Uterus (tissue), 4 donors: ENCODE measurements around the gene DPYSL5. TPM values are rescaled to one million over a fixed set of nuclear protein-coding genes. Genes with fewer than 3 reads are reported as not detected.

Experiments used
- DNase-seq, 2 donors: peaks; one replicate each; pipeline ENCODE4 v3.0.0-alpha.2; 2019 to 2020
- H3K27ac ChIP-seq, 2 donors: fragments of 200-600 bp; sonication (generic); 1 replicate in 1 of 2; 2 replicates in 1 of 2; pipeline ENCODE4 v1.5.1; 2016 to 2018
- H3K27me3 ChIP-seq, 2 donors: fragments of 200-600 bp; sonication (generic); one replicate each; pipeline ENCODE4 v1.5.1; 2018 to 2019; ENCODE audit warnings: control low read depth in 1 of 2
- H3K36me3 ChIP-seq, 2 donors: fragments of 200-600 bp; sonication (generic); one replicate each; pipeline ENCODE4 v1.5.1; 2019; ENCODE audit warnings: control low read depth in 1 of 2
- H3K4me1 ChIP-seq, 2 donors: fragments of 200-600 bp; sonication (generic); one replicate each; pipeline ENCODE4 v1.5.1; 2018 to 2019; ENCODE audit warnings: control low read depth in 1 of 2
- H3K4me3 ChIP-seq, 2 donors: fragments of 200-600 bp; sonication (generic); 1 replicate in 1 of 2; 2 replicates in 1 of 2; pipeline ENCODE4 v1.5.1; 2018 to 2019; ENCODE audit warnings: mild to moderate bottlenecking in 1 of 2
- H3K9me3 ChIP-seq, 2 donors: fragments of 200-600 bp; sonication (generic); one replicate each; pipeline ENCODE4 v1.5.1; 2019; ENCODE audit warnings: control low read depth in 1 of 2
- POLR2A ChIP-seq, 2 donors: fragments of 450-650 bp; IDR thresholded peaks; one replicate each; pipeline ENCODE4 v1.6.1; 2016; ENCODE audit warnings: antibody characterized with exemption in 2 of 2, mild to moderate bottlenecking in 1 of 2, moderate library complexity in 1 of 2
- intact Hi-C: fragments of 100-400 bp; cut with DNase I; formaldehyde crosslinking; loops from one replicate; pipeline ENCODE4 v1.15.1; 2023; ENCODE audit warnings: low total_unique reads
- total RNA-seq, 4 donors: library from RNA; depleted of rRNA in 3 of 4; stranded (reverse); fragments of >200 nt in 3 of 4; gene quantifications; one replicate each; pipeline versions ENCODE4 v1.1.0 to v1.2.4, GENCODE V29; 2014 to 2023
- TF ChIP-seq, protein P1 (sequence below), 4 experiments: fragments of 200-600 bp in 2 of 4; fragments of 450-650 bp in 2 of 4; sonication (generic) in 2 of 4; IDR thresholded peaks; one replicate each; pipeline ENCODE4 v1.5.1; 2016 to 2019; ENCODE audit warnings: antibody characterized with exemption in 4 of 4, mild to moderate bottlenecking in 2 of 4, moderate library complexity in 1 of 4
- donor health status: DM: yes; HTN: yes; CAD: no.

The DPYSL5 gene
- total RNA-seq, 4 donors from 2014 or later: 1.8 TPM; not detected in 3

GRCh38 chr2:26946841-26947784 is 99.2 kb downstream of the DPYSL5 start:
- H3K27me3 ChIP-seq: no peaks in the 10 kb centered on the region
- no peak overlapping the region for H3K27ac ChIP-seq
- no peak overlapping the region for H3K4me3 ChIP-seq
- TF ChIP-seq POLR2A (IDR thresholded peaks at IDR 0.05): no peak
- TF ChIP-seq, protein P1, sequence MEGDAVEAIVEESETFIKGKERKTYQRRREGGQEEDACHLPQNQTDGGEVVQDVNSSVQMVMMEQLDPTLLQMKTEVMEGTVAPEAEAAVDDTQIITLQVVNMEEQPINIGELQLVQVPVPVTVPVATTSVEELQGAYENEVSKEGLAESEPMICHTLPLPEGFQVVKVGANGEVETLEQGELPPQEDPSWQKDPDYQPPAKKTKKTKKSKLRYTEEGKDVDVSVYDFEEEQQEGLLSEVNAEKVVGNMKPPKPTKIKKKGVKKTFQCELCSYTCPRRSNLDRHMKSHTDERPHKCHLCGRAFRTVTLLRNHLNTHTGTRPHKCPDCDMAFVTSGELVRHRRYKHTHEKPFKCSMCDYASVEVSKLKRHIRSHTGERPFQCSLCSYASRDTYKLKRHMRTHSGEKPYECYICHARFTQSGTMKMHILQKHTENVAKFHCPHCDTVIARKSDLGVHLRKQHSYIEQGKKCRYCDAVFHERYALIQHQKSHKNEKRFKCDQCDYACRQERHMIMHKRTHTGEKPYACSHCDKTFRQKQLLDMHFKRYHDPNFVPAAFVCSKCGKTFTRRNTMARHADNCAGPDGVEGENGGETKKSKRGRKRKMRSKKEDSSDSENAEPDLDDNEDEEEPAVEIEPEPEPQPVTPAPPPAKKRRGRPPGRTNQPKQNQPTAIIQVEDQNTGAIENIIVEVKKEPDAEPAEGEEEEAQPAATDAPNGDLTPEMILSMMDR (IDR thresholded peaks at IDR 0.05): no peak
- no peaks in the 10 kb centered on the region for H3K9me3 ChIP-seq
- DNase-seq: no peak
- no peaks in the 10 kb centered on the region for H3K4me1 ChIP-seq
- no peaks in the 10 kb centered on the region for H3K36me3 ChIP-seq
- intact Hi-C loops: no loop called here

GRCh38 chr2:26948800-26949199 is 100.9 kb downstream of the DPYSL5 start:
- H3K4me1 ChIP-seq: no peaks in the 10 kb centered on the region
- intact Hi-C loops: no loop called here
- H3K4me3 ChIP-seq: no peak overlapping the region
- no peaks in the 10 kb centered on the region for H3K36me3 ChIP-seq
- TF ChIP-seq POLR2A (IDR thresholded peaks at IDR 0.05): no peak
- TF ChIP-seq, protein P1 (IDR thresholded peaks at IDR 0.05): no peak
- no peak overlapping the region for H3K27ac ChIP-seq
- H3K9me3 ChIP-seq: no peaks in the 10 kb centered on the region
- no peak for DNase-seq
- H3K27me3 ChIP-seq: no peaks in the 10 kb centered on the region

- no peak overlapping the region for H3K27ac ChIP-seq
- TF ChIP-seq, protein P1 (IDR thresholded peaks at IDR 0.05): no peak
- no peak for TF ChIP-seq POLR2A (IDR thresholded peaks at IDR 0.05)
Observed at GRCh38 chr2:26950246-26950645, 102.3 kb downstream of the DPYSL5 start.

GRCh38 chr2:26951236-26951635 is 103.3 kb downstream of the DPYSL5 start:
- H3K27me3 ChIP-seq: no peaks in the 10 kb centered on the region
- no peak for DNase-seq
- intact Hi-C loops: no loop called here
- H3K9me3 ChIP-seq: no peaks in the 10 kb centered on the region
- no peaks in the 10 kb centered on the region for H3K36me3 ChIP-seq
- no peak overlapping the region for H3K4me3 ChIP-seq
- no peaks in the 10 kb centered on the region for H3K4me1 ChIP-seq
- H3K27ac ChIP-seq: no peak overlapping the region
- TF ChIP-seq, protein P1 (IDR thresholded peaks at IDR 0.05): no peak
- no peak for TF ChIP-seq POLR2A (IDR thresholded peaks at IDR 0.05)

More at GRCh38 chr2:26950246-26950645, 102.3 kb downstream of the DPYSL5 start:
- H3K9me3 ChIP-seq: no peaks in the 10 kb centered on the region
- no peak overlapping the region for H3K4me3 ChIP-seq
- intact Hi-C loops: no loop called here
- no peaks in the 10 kb centered on the region for H3K27me3 ChIP-seq
- no peaks in the 10 kb centered on the region for H3K36me3 ChIP-seq
- DNase-seq: no peak
- H3K4me1 ChIP-seq: no peaks in the 10 kb centered on the region

GRCh38 chr2:26952374-26952773 is 104.4 kb downstream of the DPYSL5 start:
- intact Hi-C loops: no loop called here
- no peak overlapping the region for H3K4me3 ChIP-seq
- peaks cover 0 to 2% of the 10 kb centered on the region in 2 donors for H3K27me3 ChIP-seq
- no peaks in the 10 kb centered on the region for H3K4me1 ChIP-seq
- no peak overlapping the region for H3K27ac ChIP-seq
- no peaks in the 10 kb centered on the region for H3K9me3 ChIP-seq
- no peak for DNase-seq
- no peaks in the 10 kb centered on the region for H3K36me3 ChIP-seq
- TF ChIP-seq POLR2A (IDR thresholded peaks at IDR 0.05): no peak
- TF ChIP-seq, protein P1 (IDR thresholded peaks at IDR 0.05): no peak
